ENCODE data around the gene ADCY1. TPM values are rescaled to one million over a fixed set of nuclear protein-coding genes. Genes with fewer than 3 reads are reported as not detected.

Gene ADCY1
- total and polyA plus RNA-seq, 2 donors (not counting 3 experiments of a cell fraction or from before 2014, with no cell fraction given), result 0.52 to 1.6 TPM

GRCh38 chr7:45623157-45623556 lies 49.0 kb downstream of the ADCY1 start:
- H3K36me3 ChIP-seq (ENCODE audit: control insufficient read depth in 2 of 2, extremely low read depth in 1 of 2, insufficient read depth in 2 of 2, low read length in 2 of 2), result no peaks in the 10 kb centered on the region
- FAIRE-seq (no peak), DNase-seq (ENCODE audit: low read depth, low spot score) (no peak)
- no peak overlapping the region for H3K4me2 ChIP-seq (ENCODE audit: insufficient read depth, low read length)
- dilution Hi-C loops (cut with MboI; ENCODE audit: extremely low pct_ligation_motif_present, low sequenced_read_pairs), result no loop called here
- H3K79me2 ChIP-seq (ENCODE audit: control insufficient read depth, insufficient read depth, low read length), result no peaks in the 10 kb centered on the region
- H3K4me3 ChIP-seq (replicated peaks in 1 of 3; ENCODE audit: insufficient read depth in 1 of 3, low read depth in 1 of 3, low read length in 3 of 3), result no peak overlapping the region
- intact Hi-C loops (cut with micrococcal nuclease), result no loop called here
- no peaks in the 10 kb centered on the region for H4K20me1 ChIP-seq (replicated peaks; ENCODE audit: control insufficient read depth, extremely low read depth, insufficient read depth, low read length)
- H3K4me1 ChIP-seq (ENCODE audit: control insufficient read depth, extremely low read depth, insufficient read depth, low read length), result no peaks in the 10 kb centered on the region
- TF ChIP-seq FOS (IDR thresholded peaks at IDR 0.05; ENCODE audit: borderline replicate concordance, insufficient read depth, low read length), result no peak
- H2AFZ ChIP-seq (ENCODE audit: low read depth, low read length), result no peak overlapping the region
- ChIA-PET CTCF (no interaction called here), POLR2A (no interaction called here)
- no peaks in the 10 kb centered on the region for H3K9me1 ChIP-seq (replicated peaks; ENCODE audit: control insufficient read depth, extremely low read depth, insufficient read depth, low read length)
- no peaks in the 10 kb centered on the region for H3K27me3 ChIP-seq (ENCODE audit: control insufficient read depth in 2 of 2, insufficient read depth in 2 of 2, low read length in 2 of 2)
- H3K27ac ChIP-seq (ENCODE audit: insufficient read depth, low read depth, low read length), result no peak overlapping the region
- no peak overlapping the region for H3K9ac ChIP-seq (replicated peaks; ENCODE audit: extremely low read depth, insufficient read depth, low read length)
- no peaks in the 10 kb centered on the region for H3K9me3 ChIP-seq (replicated peaks; ENCODE audit: control insufficient read depth, insufficient read depth, low read length)
- BruUV-seq (replicated peaks), result no TSS peak

- ChIA-PET POLR2A (no interaction called here), CTCF (no interaction called here)
- Histone ChIP-seq H3K9me1 (replicated peaks; ENCODE audit: control insufficient read depth, extremely low read depth, insufficient read depth, low read length) (no peaks in the 10 kb centered on the region), H3K9ac (replicated peaks; ENCODE audit: extremely low read depth, insufficient read depth, low read length) (no peak overlapping the region), H3K4me2 (ENCODE audit: insufficient read depth, low read length) (no peak overlapping the region), H3K9me3 (replicated peaks; ENCODE audit: control insufficient read depth, insufficient read depth, low read length) (no peaks in the 10 kb centered on the region), H3K4me1 (ENCODE audit: control insufficient read depth, extremely low read depth, insufficient read depth, low read length) (no peaks in the 10 kb centered on the region), H3K79me2 (ENCODE audit: control insufficient read depth, insufficient read depth, low read length) (no peaks in the 10 kb centered on the region), H3K4me3 (replicated peaks in 1 of 3; ENCODE audit: insufficient read depth in 1 of 3, low read depth in 1 of 3, low read length in 3 of 3) (no peak overlapping the region), H3K27ac (ENCODE audit: insufficient read depth, low read depth, low read length) (no peak overlapping the region), H3K36me3 (ENCODE audit: control insufficient read depth in 2 of 2, extremely low read depth in 1 of 2, insufficient read depth in 2 of 2, low read length in 2 of 2) (no peaks in the 10 kb centered on the region), H3K27me3 (ENCODE audit: control insufficient read depth in 2 of 2, insufficient read depth in 2 of 2, low read length in 2 of 2) (no peaks in the 10 kb centered on the region), H2AFZ (ENCODE audit: low read depth, low read length) (no peak overlapping the region), H4K20me1 (replicated peaks; ENCODE audit: control insufficient read depth, extremely low read depth, insufficient read depth, low read length) (no peaks in the 10 kb centered on the region)
- FAIRE-seq (no peak), DNase-seq (ENCODE audit: low read depth, low spot score) (no peak)
- no peak for TF ChIP-seq JUN (IDR thresholded peaks at IDR 0.05; ENCODE audit: borderline replicate concordance, insufficient read depth, insufficient read length, low read depth)
- no peak for TF ChIP-seq CTCF (IDR thresholded peaks at IDR 0.05; ENCODE audit: extremely low read depth in 1 of 2, insufficient read depth in 1 of 2, low read depth in 1 of 2, low read length in 2 of 2)
- no peak for TF ChIP-seq POLR2AphosphoS5 (IDR thresholded peaks at IDR 0.05; ENCODE audit: insufficient read depth, low read depth, low read length)
- no peak for TF ChIP-seq FOS (IDR thresholded peaks at IDR 0.05; ENCODE audit: borderline replicate concordance, insufficient read depth, low read length)
- TF ChIP-seq MYC (IDR thresholded peaks at IDR 0.05; ENCODE audit: low read depth, low read length), result no peak
- no peak for TF ChIP-seq GATA2 (IDR thresholded peaks at IDR 0.05; ENCODE audit: insufficient read depth, insufficient read length, low read depth, low read length)
- no peak for TF ChIP-seq MAX (IDR thresholded peaks at IDR 0.05; ENCODE audit: insufficient read depth, insufficient read length)
- dilution Hi-C loops (cut with MboI; ENCODE audit: extremely low pct_ligation_motif_present, low sequenced_read_pairs), result no loop called here
- intact Hi-C loops (cut with micrococcal nuclease), result no loop called here
- BruUV-seq (replicated peaks), result no TSS peak
Measured at GRCh38 chr7:45623740-45624391, 49.7 kb downstream of the ADCY1 start.

All from endothelial cell of umbilical vein (primary cell).